ENCODE measurements around the gene PROKR1.
"Not testable (repeated sequence)": the region's sequence is repeated elsewhere in the genome, so short reads cannot be mapped to it uniquely, and the experiment has no call there.

GRCh38 chr2:68679917-68680267 is 36.5 kb downstream of the PROKR1 start:
- TF ChIP-seq NFE2L2 (IDR thresholded peaks at IDR 0.05; ENCODE audit: low read depth, low read length); CTCF (conservative IDR thresholded peaks at IDR 0.05; ENCODE audit: low read depth, low read length); RAD21 (IDR thresholded peaks at IDR 0.05; ENCODE audit: low read length); CEBPB (IDR thresholded peaks at IDR 0.05; ENCODE audit: low read depth, low read length); POLR2A (IDR thresholded peaks at IDR 0.05; ENCODE audit: low read depth, low read length): not testable (repeated sequence)

Data from IMR-90 (cell line).